KMS-11 (cell line): ENCODE data around the gene LIMS1.

Experiments used
- H2AFZ ChIP-seq: fragments of 200-600 bp; sonication (generic); 2 replicates; pipeline ENCODE4 v1.6.1; 2016; ENCODE audit warnings: antibody characterized with exemption, mixed run types, low read depth
- H3K27ac ChIP-seq: fragments of 200-600 bp; sonication (generic); 2 replicates; pipeline ENCODE4 v1.6.1; 2016; ENCODE audit warnings: mild to moderate bottlenecking, mixed run types
- H3K27me3 ChIP-seq: fragments of 200-600 bp; sonication (generic); 2 replicates; pipeline ENCODE4 v1.6.1; 2017; ENCODE audit warnings: mild to moderate bottlenecking, low read depth, mixed run types, moderate library complexity; ENCODE audit not compliant: insufficient read depth
- H3K36me3 ChIP-seq: fragments of 200-600 bp; sonication (generic); 2 replicates; pipeline ENCODE4 v1.6.1; 2017; ENCODE audit warnings: mild to moderate bottlenecking, mixed run types; ENCODE audit not compliant: insufficient read depth
- H3K4me1 ChIP-seq: fragments of 200-600 bp; sonication (generic); 2 replicates; pipeline ENCODE4 v1.6.1; 2016; ENCODE audit warnings: mild to moderate bottlenecking, low read depth, mixed run types; ENCODE audit not compliant: poor library complexity, severe bottlenecking
- H3K4me2 ChIP-seq: fragments of 200-600 bp; sonication (generic); 2 replicates; pipeline ENCODE4 v1.7.0; 2016; ENCODE audit warnings: mild to moderate bottlenecking, mixed run types
- H3K4me3 ChIP-seq: fragments of 200-600 bp; sonication (generic); IDR thresholded peaks from 2 replicates; pipeline ENCODE4 v1.6.1; 2017; ENCODE audit warnings: low read depth, low read length, mixed read lengths; ENCODE audit not compliant: insufficient read depth
- H3K79me2 ChIP-seq: fragments of 200-600 bp; sonication (generic); 2 replicates; pipeline ENCODE4 v1.6.1; 2016; ENCODE audit warnings: low read depth, mixed run types; ENCODE audit not compliant: insufficient read depth
- H3K9ac ChIP-seq: fragments of 200-600 bp; sonication (generic); 2 replicates; pipeline ENCODE4 v1.6.1; 2016; ENCODE audit warnings: mild to moderate bottlenecking, mixed run types
- H4K20me1 ChIP-seq: fragments of 200-600 bp; sonication (generic); 2 replicates; pipeline ENCODE4 v1.6.1; 2016; ENCODE audit warnings: mild to moderate bottlenecking, mixed run types; ENCODE audit not compliant: insufficient read depth
- CTCF ChIP-seq: fragments of 200-600 bp; sonication (generic); conservative IDR thresholded peaks from 2 replicates; pipeline ENCODE4 v1.6.1; 2017; ENCODE audit warnings: low read depth, mild to moderate bottlenecking, antibody characterized with exemption, low read length, moderate library complexity, mixed read lengths

The LIMS1 gene

GRCh38 chr2:108562274-108562673, 28.0 kb downstream of the LIMS1 start:
- H3K36me3 ChIP-seq, result no peaks in the 10 kb centered on the region
- H3K9ac ChIP-seq, result no peak overlapping the region

GRCh38 chr2:108564510-108564909, 30.2 kb downstream of the LIMS1 start:
- Histone ChIP-seq H3K4me3 (no peak overlapping the region), H3K27me3 (no peaks in the 10 kb centered on the region), H3K4me2 (no peak overlapping the region), H3K4me1 (peaks cover 24% of the 10 kb centered on the region), H4K20me1 (no peaks in the 10 kb centered on the region), H3K79me2 (no peaks in the 10 kb centered on the region), H2AFZ (no peak overlapping the region), H3K27ac (no peak overlapping the region), H3K36me3 (no peaks in the 10 kb centered on the region), H3K9ac (no peak overlapping the region)
- no peak for TF ChIP-seq CTCF

More at GRCh38 chr2:108562274-108562673, 28.0 kb downstream of the LIMS1 start:
- Histone ChIP-seq H3K27me3 (no peaks in the 10 kb centered on the region), H3K4me1 (peaks cover 24% of the 10 kb centered on the region), H3K27ac (no peak overlapping the region), H4K20me1 (no peaks in the 10 kb centered on the region), H3K4me2 (no peak overlapping the region), H3K79me2 (no peaks in the 10 kb centered on the region), H2AFZ (no peak overlapping the region), H3K4me3 (no peak overlapping the region)
- TF ChIP-seq CTCF, result no peak

GRCh38 chr2:108565778-108566375, 31.6 kb downstream of the LIMS1 start:
- Histone ChIP-seq H3K36me3 (no peaks in the 10 kb centered on the region), H3K4me3 (no peak overlapping the region), H2AFZ (no peak overlapping the region), H3K9ac (no peak overlapping the region), H4K20me1 (no peaks in the 10 kb centered on the region), H3K27ac (peak overlapping the region; percentile 49; the same call in 1 of the 2 replicates), H3K4me2 (peak overlapping the region; percentile 45), H3K27me3 (no peaks in the 10 kb centered on the region), H3K4me1 (peaks cover 24% of the 10 kb centered on the region), H3K79me2 (no peaks in the 10 kb centered on the region)
- no peak for TF ChIP-seq CTCF

GRCh38 chr2:108570416-108570815, 36.1 kb downstream of the LIMS1 start:
- no peak overlapping the region for H3K4me3 ChIP-seq
- no peak overlapping the region for H3K9ac ChIP-seq
- no peak overlapping the region for H3K27ac ChIP-seq
- peaks cover 12% of the 10 kb centered on the region for H3K4me1 ChIP-seq
- H4K20me1 ChIP-seq, result no peaks in the 10 kb centered on the region
- no peaks in the 10 kb centered on the region for H3K27me3 ChIP-seq
- H3K4me2 ChIP-seq, result no peak overlapping the region
- no peak overlapping the region for H2AFZ ChIP-seq
- TF ChIP-seq CTCF, result no peak
- no peaks in the 10 kb centered on the region for H3K79me2 ChIP-seq
- H3K36me3 ChIP-seq, result no peaks in the 10 kb centered on the region
